ENCODE measurements around the gene TIFAB.
A peak's percentile ranks its signal among the peaks of the same experiment; 100 is the strongest.

Gene TIFAB

DNA sequence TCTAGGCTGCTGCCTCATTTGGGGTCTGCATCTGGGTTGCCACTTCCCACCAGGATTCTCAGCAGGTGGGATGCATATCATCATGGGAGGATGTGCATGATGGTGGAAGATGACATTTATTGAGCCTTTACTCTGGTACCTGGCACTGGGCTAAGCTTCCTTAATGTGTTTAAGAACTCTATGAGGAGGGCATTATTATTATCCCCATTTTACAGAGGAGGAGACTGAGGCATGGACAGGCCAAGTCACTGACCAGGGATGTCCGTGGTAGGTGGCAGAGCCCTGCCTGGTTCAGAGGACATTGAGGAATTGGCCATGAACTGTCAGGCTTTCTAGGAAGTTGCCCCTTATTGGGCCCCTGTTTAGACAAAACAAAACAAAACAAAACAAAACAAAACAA lies 31.1 kb upstream of the TIFAB start:
- Histone ChIP-seq H3K27ac (ENCODE audit: low read depth, low read length) (no peak overlapping the region), H4K12ac (ENCODE audit: low read depth, low read length) (no peak overlapping the region), H3K36me3 (ENCODE audit: control insufficient read depth in 1 of 2, insufficient read depth in 2 of 2, low read length in 2 of 2) (no peaks in the 10 kb centered on the region), H3K9ac (ENCODE audit: low read length) (no peak overlapping the region), H3K14ac (ENCODE audit: low read length) (no peak overlapping the region), H2BK120ac (ENCODE audit: insufficient read depth, low read length, poor library complexity) (no peak overlapping the region), H3K79me1 (ENCODE audit: low read length) (no peaks in the 10 kb centered on the region), H4K91ac (ENCODE audit: low read depth, low read length) (no peak overlapping the region), H3K18ac (ENCODE audit: low read length) (no peak overlapping the region), H2BK5ac (ENCODE audit: low read depth, low read length, poor library complexity) (no peak overlapping the region), H3K4me3 (ENCODE audit: low read depth, low read length) (no peak overlapping the region), H2AK5ac (ENCODE audit: low read length) (no peak overlapping the region), H3K9me3 (ENCODE audit: insufficient read depth, low read depth, low read length) (peaks cover 6% of the 10 kb centered on the region), H3K79me2 (ENCODE audit: control insufficient read depth, insufficient read depth, low read length, poor library complexity) (no peaks in the 10 kb centered on the region), H3K27me3 (ENCODE audit: insufficient read depth, low read length) (peaks cover 31% of the 10 kb centered on the region), H3K4me1 (ENCODE audit: control insufficient read depth in 1 of 2, insufficient read depth in 2 of 2, low read length in 2 of 2) (no peaks in the 10 kb centered on the region), H3K4me2 (ENCODE audit: low read length) (no peak overlapping the region), H3K4ac (ENCODE audit: low read depth, low read length) (no peak overlapping the region), H4K8ac (ENCODE audit: low read depth, low read length) (no peak overlapping the region), H2BK12ac (ENCODE audit: low read length) (no peak overlapping the region), H2AFZ (ENCODE audit: insufficient read depth, low read length, poor library complexity) (no peak overlapping the region), H3K23ac (ENCODE audit: low read length) (no peak overlapping the region)
- no peak for DNase-seq
- no CpG with 5 or more reads among the region's 1 CpG for WGBS (ENCODE audit: extremely low coverage, insufficient coverage, insufficient read length)

GRCh38 chr5:135482381-135482933 lies 30.3 kb upstream of the TIFAB start:
- H3K18ac ChIP-seq (ENCODE audit: low read length) = no peak overlapping the region

DNA sequence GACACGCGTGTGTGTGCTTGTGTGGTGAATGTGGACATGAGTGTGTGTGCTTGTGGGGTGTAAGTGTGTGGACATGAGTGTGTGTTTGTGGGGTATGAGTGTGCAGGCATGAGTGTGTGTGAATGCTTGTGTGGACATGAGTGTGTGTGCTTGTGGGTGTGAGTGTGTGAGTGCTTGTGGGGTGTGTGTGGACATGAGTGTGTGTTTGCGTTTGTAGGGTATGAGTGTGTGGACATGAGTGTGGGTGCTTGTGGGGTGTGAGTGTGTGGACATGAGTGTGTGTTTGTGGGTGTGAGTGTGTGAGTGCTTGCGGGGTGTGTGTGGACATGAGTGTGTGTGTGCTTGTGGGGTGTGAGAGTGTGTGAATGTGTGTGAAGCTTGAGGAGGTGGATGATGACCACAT lies 29.8 kb upstream of the TIFAB start:
- Histone ChIP-seq H3K4ac (ENCODE audit: low read depth, low read length) (no peak overlapping the region), H3K36me3 (ENCODE audit: control insufficient read depth in 1 of 2, insufficient read depth in 2 of 2, low read length in 2 of 2) (no peaks in the 10 kb centered on the region), H2BK12ac (ENCODE audit: low read length) (no peak overlapping the region), H3K79me2 (ENCODE audit: control insufficient read depth, insufficient read depth, low read length, poor library complexity) (no peaks in the 10 kb centered on the region), H3K4me1 (ENCODE audit: control insufficient read depth in 1 of 2, insufficient read depth in 2 of 2, low read length in 2 of 2) (no peaks in the 10 kb centered on the region), H4K12ac (ENCODE audit: low read depth, low read length) (no peak overlapping the region), H2AFZ (ENCODE audit: insufficient read depth, low read length, poor library complexity) (no peak overlapping the region), H3K23ac (ENCODE audit: low read length) (no peak overlapping the region), H2BK120ac (ENCODE audit: insufficient read depth, low read length, poor library complexity) (no peak overlapping the region), H3K27me3 (ENCODE audit: insufficient read depth, low read length) (peaks cover 18% of the 10 kb centered on the region), H3K14ac (ENCODE audit: low read length) (no peak overlapping the region), H3K79me1 (ENCODE audit: low read length) (no peaks in the 10 kb centered on the region), H3K27ac (ENCODE audit: low read depth, low read length) (no peak overlapping the region), H3K18ac (ENCODE audit: low read length) (no peak overlapping the region), H3K4me2 (ENCODE audit: low read length) (no peak overlapping the region), H3K4me3 (ENCODE audit: low read depth, low read length) (peak overlapping the region; percentile 38), H2AK5ac (ENCODE audit: low read length) (no peak overlapping the region), H4K8ac (ENCODE audit: low read depth, low read length) (no peak overlapping the region), H3K9ac (ENCODE audit: low read length) (no peak overlapping the region), H3K9me3 (ENCODE audit: insufficient read depth, low read depth, low read length) (peaks cover 6% of the 10 kb centered on the region), H4K91ac (ENCODE audit: low read depth, low read length) (no peak overlapping the region), H2BK5ac (ENCODE audit: low read depth, low read length, poor library complexity) (no peak overlapping the region)
- no CpG with 5 or more reads among the region's 4 CpGs for WGBS (ENCODE audit: extremely low coverage, insufficient coverage, insufficient read length)
- no peak for DNase-seq

More at GRCh38 chr5:135482381-135482933, 30.3 kb upstream of the TIFAB start:
- Histone ChIP-seq H3K9me3 (ENCODE audit: insufficient read depth, low read depth, low read length) (peaks cover 6% of the 10 kb centered on the region), H2BK12ac (ENCODE audit: low read length) (no peak overlapping the region), H2BK5ac (ENCODE audit: low read depth, low read length, poor library complexity) (no peak overlapping the region), H3K14ac (ENCODE audit: low read length) (no peak overlapping the region), H3K4ac (ENCODE audit: low read depth, low read length) (no peak overlapping the region), H3K9ac (ENCODE audit: low read length) (no peak overlapping the region), H3K4me3 (ENCODE audit: low read depth, low read length) (no peak overlapping the region), H2AFZ (ENCODE audit: insufficient read depth, low read length, poor library complexity) (no peak overlapping the region), H4K8ac (ENCODE audit: low read depth, low read length) (no peak overlapping the region), H3K79me1 (ENCODE audit: low read length) (no peaks in the 10 kb centered on the region), H4K91ac (ENCODE audit: low read depth, low read length) (no peak overlapping the region), H4K12ac (ENCODE audit: low read depth, low read length) (no peak overlapping the region), H3K23ac (ENCODE audit: low read length) (no peak overlapping the region), H3K4me1 (ENCODE audit: control insufficient read depth in 1 of 2, insufficient read depth in 2 of 2, low read length in 2 of 2) (no peaks in the 10 kb centered on the region), H3K36me3 (ENCODE audit: control insufficient read depth in 1 of 2, insufficient read depth in 2 of 2, low read length in 2 of 2) (no peaks in the 10 kb centered on the region), H2BK120ac (ENCODE audit: insufficient read depth, low read length, poor library complexity) (no peak overlapping the region), H3K27ac (ENCODE audit: low read depth, low read length) (no peak overlapping the region), H3K79me2 (ENCODE audit: control insufficient read depth, insufficient read depth, low read length, poor library complexity) (no peaks in the 10 kb centered on the region), H2AK5ac (ENCODE audit: low read length) (no peak overlapping the region), H3K4me2 (ENCODE audit: low read length) (no peak overlapping the region), H3K27me3 (ENCODE audit: insufficient read depth, low read length) (peaks cover 23% of the 10 kb centered on the region)
- WGBS (ENCODE audit: extremely low coverage, insufficient coverage, insufficient read length) = no CpG with 5 or more reads among the region's 9 CpGs
- DNase-seq = no peak

- H3K4me2 ChIP-seq (ENCODE audit: low read length) = no peak overlapping the region
- peaks cover 6% of the 10 kb centered on the region for H3K9me3 ChIP-seq (ENCODE audit: insufficient read depth, low read depth, low read length)
- no peaks in the 10 kb centered on the region for H3K79me1 ChIP-seq (ENCODE audit: low read length)
- WGBS (ENCODE audit: extremely low coverage, insufficient coverage, insufficient read length) = no CpG with 5 or more reads among the region's 5 CpGs
- peaks cover 12% of the 10 kb centered on the region for H3K27me3 ChIP-seq (ENCODE audit: insufficient read depth, low read length)
- H3K27ac ChIP-seq (ENCODE audit: low read depth, low read length) = no peak overlapping the region
- H3K4me1 ChIP-seq (ENCODE audit: control insufficient read depth in 1 of 2, insufficient read depth in 2 of 2, low read length in 2 of 2) = no peaks in the 10 kb centered on the region
- no peak overlapping the region for H4K8ac ChIP-seq (ENCODE audit: low read depth, low read length)
- no peak overlapping the region for H4K91ac ChIP-seq (ENCODE audit: low read depth, low read length)
- no peak overlapping the region for H4K12ac ChIP-seq (ENCODE audit: low read depth, low read length)
- H3K4me3 ChIP-seq (ENCODE audit: low read depth, low read length) = no peak overlapping the region
- H2BK120ac ChIP-seq (ENCODE audit: insufficient read depth, low read length, poor library complexity) = no peak overlapping the region
- no peak overlapping the region for H3K23ac ChIP-seq (ENCODE audit: low read length)
- no peak overlapping the region for H3K14ac ChIP-seq (ENCODE audit: low read length)
- H3K18ac ChIP-seq (ENCODE audit: low read length) = no peak overlapping the region
- H2BK12ac ChIP-seq (ENCODE audit: low read length) = no peak overlapping the region
- no peaks in the 10 kb centered on the region for H3K36me3 ChIP-seq (ENCODE audit: control insufficient read depth in 1 of 2, insufficient read depth in 2 of 2, low read length in 2 of 2)
- no peak overlapping the region for H2BK5ac ChIP-seq (ENCODE audit: low read depth, low read length, poor library complexity)
- no peak overlapping the region for H2AK5ac ChIP-seq (ENCODE audit: low read length)
- no peak overlapping the region for H2AFZ ChIP-seq (ENCODE audit: insufficient read depth, low read length, poor library complexity)
- H3K4ac ChIP-seq (ENCODE audit: low read depth, low read length) = no peak overlapping the region
- H3K9ac ChIP-seq (ENCODE audit: low read length) = no peak overlapping the region
- DNase-seq = no peak
- no peaks in the 10 kb centered on the region for H3K79me2 ChIP-seq (ENCODE audit: control insufficient read depth, insufficient read depth, low read length, poor library complexity)
Measured at GRCh38 chr5:135481387-135481786, 29.2 kb upstream of the TIFAB start.
